Neutrophil (primary cell): ENCODE results near the gene KLHL5.

Experiments
- H3K27ac ChIP-seq: fragments of 200-600 bp; sonication (generic); 2 replicates; pipeline ENCODE4 v1.5.1; 2016; ENCODE audit warnings: mild to moderate bottlenecking, moderate library complexity
- H3K27me3 ChIP-seq: fragments of 200-600 bp; sonication (generic); 2 replicates; pipeline ENCODE4 v1.6.0; 2016; ENCODE audit warnings: mild to moderate bottlenecking
- H3K36me3 ChIP-seq: fragments of 200-600 bp; sonication (generic); 2 replicates; pipeline ENCODE4 v1.5.1; 2017
- H3K4me1 ChIP-seq, 2 experiments: fragments of 200-600 bp in 1 of 2; sonication (generic) in 1 of 2; 1 replicate in 1 of 2; 2 replicates in 1 of 2; pipeline versions ENCODE4 v1.5.1 to v1.6.1; 2013 to 2016; ENCODE audit warnings: low read depth in 1 of 2, low read length in 1 of 2, mild to moderate bottlenecking in 1 of 2, moderate library complexity in 1 of 2; ENCODE audit not compliant: control insufficient read depth in 1 of 2, insufficient read depth in 1 of 2
- H3K4me3 ChIP-seq, 2 experiments: fragments of 200-600 bp in 1 of 2; sonication (generic) in 1 of 2; 1 replicate in 1 of 2; 2 replicates in 1 of 2; pipeline ENCODE4 v1.5.1; 2013 to 2016; ENCODE audit warnings: low read depth in 1 of 2, low read length in 1 of 2, mild to moderate bottlenecking in 1 of 2, moderate library complexity in 1 of 2
- H3K9me3 ChIP-seq: fragments of 200-600 bp; sonication (generic); 2 replicates; pipeline ENCODE4 v1.5.1; 2016
- CTCF ChIP-seq: fragments of 200-600 bp; sonication (generic); IDR thresholded peaks from 2 replicates; pipeline ENCODE4 v1.5.1; 2016; ENCODE audit warnings: antibody characterized with exemption

Gene KLHL5

DNA sequence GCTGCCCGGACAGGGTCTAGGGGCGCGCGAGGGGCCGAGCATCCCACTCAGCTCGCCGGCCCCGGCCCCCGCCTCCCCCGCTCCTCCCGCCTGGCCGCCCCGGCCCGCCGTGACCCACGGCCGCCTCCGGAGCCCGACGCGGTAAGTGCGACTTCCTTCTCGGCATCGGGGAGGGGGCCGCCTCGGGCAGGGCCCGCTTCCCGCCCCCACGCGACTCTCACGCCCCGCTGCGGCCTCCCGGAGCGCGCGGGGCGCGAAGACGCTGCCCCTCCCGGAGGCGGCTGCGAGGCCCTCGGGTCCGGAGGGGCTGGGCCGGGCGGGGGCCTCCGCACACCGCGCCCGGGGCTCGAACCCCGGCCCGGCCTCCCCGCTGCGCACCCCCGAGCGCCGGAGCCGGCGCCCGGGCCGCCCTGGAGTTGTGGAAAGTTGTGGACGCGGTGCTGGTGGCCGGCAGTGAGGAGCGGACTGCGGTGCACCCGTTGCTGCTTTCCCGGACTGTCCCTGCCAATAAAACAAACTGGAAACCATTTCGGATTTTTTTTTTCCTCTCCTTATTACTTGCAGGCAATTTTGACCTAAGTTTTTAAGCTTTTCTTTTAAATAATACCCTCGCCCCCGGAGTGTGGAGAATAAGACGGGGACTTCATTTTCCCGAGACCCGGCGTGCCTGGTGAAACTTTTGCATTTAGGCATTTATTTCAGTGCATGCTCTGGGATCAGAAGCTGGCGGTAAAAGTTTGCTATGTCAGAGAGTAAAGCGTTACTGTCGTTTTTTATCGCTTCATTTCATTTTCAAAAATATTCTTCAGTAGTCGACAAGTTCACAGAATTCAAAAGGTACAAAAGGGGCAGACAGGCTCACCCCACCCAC lies 16.8 kb upstream of the KLHL5 start:
- TF ChIP-seq CTCF, result peak; percentile 7
- Histone ChIP-seq H3K27ac (peak overlapping the region; percentile 87), H3K36me3 (no peaks in the 10 kb centered on the region), H3K27me3 (peaks cover 7% of the 10 kb centered on the region), H3K4me1 (peaks cover 22 to 29% of the 10 kb centered on the region in 2 experiments), H3K9me3 (no peaks in the 10 kb centered on the region), H3K4me3 (peak overlapping the region; percentile 70 to 87)

- Histone ChIP-seq H3K4me3 (peak overlapping the region; percentile 70 to 87), H3K36me3 (no peaks in the 10 kb centered on the region), H3K27ac (no peak overlapping the region), H3K9me3 (no peaks in the 10 kb centered on the region), H3K27me3 (peaks cover 7% of the 10 kb centered on the region), H3K4me1 (peaks cover 22 to 29% of the 10 kb centered on the region in 2 experiments)
- TF ChIP-seq CTCF, result no peak
Measured at GRCh38 chr4:39045827-39046221, 16.2 kb upstream of the KLHL5 start.

DNA sequence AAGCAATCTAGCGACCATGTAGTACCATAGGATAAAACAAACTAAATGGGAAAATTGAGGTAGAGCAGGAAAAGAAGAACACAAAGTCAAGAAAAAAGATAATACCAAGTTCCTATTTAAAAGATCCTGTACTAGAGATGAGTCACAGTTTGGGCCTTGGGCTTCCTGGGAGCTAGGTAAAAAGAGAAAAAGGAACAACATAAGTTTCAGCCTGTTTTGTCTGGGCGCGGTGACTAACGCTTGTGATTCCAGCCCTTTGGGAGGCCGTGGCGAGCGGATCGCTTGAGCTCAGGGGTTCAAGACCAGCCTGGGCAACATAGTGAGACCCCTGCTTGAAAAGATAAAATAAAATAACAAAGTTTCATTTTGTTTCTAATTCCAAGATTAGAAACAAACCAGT lies 15.8 kb upstream of the KLHL5 start:
- Histone ChIP-seq H3K27me3 (peaks cover 7% of the 10 kb centered on the region), H3K36me3 (no peaks in the 10 kb centered on the region), H3K4me1 (peaks cover 22 to 29% of the 10 kb centered on the region in 2 experiments), H3K27ac (no peak overlapping the region), H3K4me3 (peak overlapping the region in 1 of 2 experiments; percentile 87), H3K9me3 (no peaks in the 10 kb centered on the region)
- no peak for TF ChIP-seq CTCF

- Histone ChIP-seq H3K9me3 (no peaks in the 10 kb centered on the region), H3K36me3 (no peaks in the 10 kb centered on the region), H3K4me3 (no peak overlapping the region), H3K4me1 (peaks cover 22 to 29% of the 10 kb centered on the region in 2 experiments), H3K27ac (no peak overlapping the region), H3K27me3 (peaks cover 7% of the 10 kb centered on the region)
- no peak for TF ChIP-seq CTCF
Measured at GRCh38 chr4:39047681-39048080, 14.4 kb upstream of the KLHL5 start.

DNA sequence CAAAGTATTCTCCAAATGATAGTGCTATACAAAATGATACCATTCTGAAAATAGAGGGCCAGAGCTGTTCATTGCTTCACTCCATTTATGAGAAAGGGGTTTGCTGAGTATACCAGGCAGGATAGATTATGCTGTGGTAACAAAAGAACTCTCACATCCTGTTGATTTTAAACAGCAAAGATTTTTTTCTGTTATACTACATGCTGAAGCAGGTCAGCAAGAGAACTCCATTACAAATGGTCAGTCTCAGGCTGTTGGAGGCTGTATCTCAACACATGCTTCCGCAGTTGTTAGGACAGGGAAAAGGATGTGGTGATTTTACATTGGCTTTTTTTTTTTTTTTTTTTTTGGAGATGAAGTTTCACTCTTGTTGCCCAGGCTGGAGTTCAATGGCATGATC lies 13.7 kb upstream of the KLHL5 start:
- no peaks in the 10 kb centered on the region for H3K9me3 ChIP-seq
- TF ChIP-seq CTCF, result no peak
- H3K36me3 ChIP-seq, result no peaks in the 10 kb centered on the region
- H3K27me3 ChIP-seq, result peaks cover 7% of the 10 kb centered on the region
- H3K4me1 ChIP-seq, result peaks cover 16 to 24% of the 10 kb centered on the region in 2 experiments
- H3K4me3 ChIP-seq, result no peak overlapping the region
- no peak overlapping the region for H3K27ac ChIP-seq
